Measurements from ENCODE around the gene NNT. TPM values are rescaled to one million over a fixed set of nuclear protein-coding genes. Genes with fewer than 3 reads are reported as not detected.

Gene NNT
- polyA plus RNA-seq, 1 donor (not counting 4 experiments of a cell fraction or from before 2014, with no cell fraction given): 23.3 TPM

GRCh38 chr5:43753069-43753468 lies 150.1 kb downstream of the NNT start:
- Histone ChIP-seq H3K4me1 (ENCODE audit: control insufficient read depth, extremely low read depth, insufficient read depth, low read length) (no peaks in the 10 kb centered on the region), H3K4me3 (ENCODE audit: control insufficient read depth in 2 of 3, extremely low read depth in 1 of 3, insufficient read depth in 2 of 3, low read depth in 1 of 3, low read length in 3 of 3) (no peak overlapping the region), H3K27me3 (ENCODE audit: control insufficient read depth, extremely low read depth, insufficient read depth, low read length) (no peaks in the 10 kb centered on the region), H4K20me1 (ENCODE audit: control insufficient read depth, extremely low read depth, insufficient read depth, low read length) (no peaks in the 10 kb centered on the region), H3K27ac (ENCODE audit: control insufficient read depth, insufficient read depth, low read length) (no peak overlapping the region), H3K9ac (ENCODE audit: control insufficient read depth, extremely low read depth, insufficient read depth, low read length) (no peak overlapping the region), H3K9me3 (ENCODE audit: control insufficient read depth, low read depth, low read length) (no peaks in the 10 kb centered on the region), H3K36me3 (ENCODE audit: control insufficient read depth in 2 of 2, extremely low read depth in 1 of 2, insufficient read depth in 2 of 2, low read length in 2 of 2) (no peaks in the 10 kb centered on the region), H3K79me2 (ENCODE audit: control insufficient read depth, insufficient read depth, low read length) (no peaks in the 10 kb centered on the region), H2AFZ (ENCODE audit: control insufficient read depth, low read length) (no peak overlapping the region), H3K9me1 (ENCODE audit: control insufficient read depth, extremely low read depth, insufficient read depth, low read length) (no peaks in the 10 kb centered on the region), H3K4me2 (ENCODE audit: control insufficient read depth, extremely low read depth, insufficient read depth, low read depth, low read length) (no peak overlapping the region)
- dilution Hi-C loops (cut with MboI; ENCODE audit: extremely low pct_ligation_motif_present, low sequenced_read_pairs): no loop called here
- TF ChIP-seq CTCF (optimal IDR thresholded peaks at IDR 0.05 in 1 of 3, IDR thresholded peaks at IDR 0.05 in 1 of 3, conservative IDR thresholded peaks at IDR 0.05 in 1 of 3; ENCODE audit: extremely low read depth in 1 of 3, insufficient read depth in 2 of 3, low read length in 3 of 3) (peak in 1 of 3 experiments; percentile 5), EZH2 (IDR thresholded peaks at IDR 0.05; ENCODE audit: low read length) (no peak)
- FAIRE-seq: no peak
- DNase-seq (ENCODE audit: low read depth, low spot score): no peak

Other genes with a start within 250 kb of the NNT start
- 1.5 to 2.2 TPM (median 1.9 TPM) in 3 replicates for gene CCL28, start 190.8 kb upstream of the NNT start, polyA plus RNA-seq
- 14.8 to 30.7 TPM (median 29.3 TPM) in 3 replicates for gene TMEM267, start 119.3 kb upstream of the NNT start, polyA plus RNA-seq
- gene C5orf34, start 88.0 kb upstream of the NNT start, polyA plus RNA-seq: 2.6 to 5.8 TPM (median 2.7 TPM) in 3 replicates
- gene PAIP1, start 46.1 kb upstream of the NNT start, polyA plus RNA-seq: 84.0 to 115 TPM (median 102 TPM) in 3 replicates

Data from keratinocyte (primary cell).